NCI-H460 (cell line): Measurements from ENCODE around the gene RSAD2. TPM values are rescaled to one million over a fixed set of nuclear protein-coding genes. Genes with fewer than 3 reads are reported as not detected.
"Not testable (repeated sequence)": the region's sequence is repeated elsewhere in the genome, so short reads cannot be mapped to it uniquely, and the experiment has no call there.

ENCODE experiments used
- DNase-seq: peaks from one replicate; pipeline ENCODE4 v3.0.0-alpha.2; 2016; ENCODE audit warnings: low read depth; ENCODE audit errors: extremely low read depth
- total RNA-seq: library from RNA; depleted of rRNA; stranded (reverse); fragments of >200 nt; shearing (Covaris generic); gene quantifications from 2 replicates; pipeline ENCODE4 v1.2.3, GENCODE V29; 2014

Gene RSAD2
- total RNA-seq, 1 experiment from 2014 or later = 0.02 TPM

DNA sequence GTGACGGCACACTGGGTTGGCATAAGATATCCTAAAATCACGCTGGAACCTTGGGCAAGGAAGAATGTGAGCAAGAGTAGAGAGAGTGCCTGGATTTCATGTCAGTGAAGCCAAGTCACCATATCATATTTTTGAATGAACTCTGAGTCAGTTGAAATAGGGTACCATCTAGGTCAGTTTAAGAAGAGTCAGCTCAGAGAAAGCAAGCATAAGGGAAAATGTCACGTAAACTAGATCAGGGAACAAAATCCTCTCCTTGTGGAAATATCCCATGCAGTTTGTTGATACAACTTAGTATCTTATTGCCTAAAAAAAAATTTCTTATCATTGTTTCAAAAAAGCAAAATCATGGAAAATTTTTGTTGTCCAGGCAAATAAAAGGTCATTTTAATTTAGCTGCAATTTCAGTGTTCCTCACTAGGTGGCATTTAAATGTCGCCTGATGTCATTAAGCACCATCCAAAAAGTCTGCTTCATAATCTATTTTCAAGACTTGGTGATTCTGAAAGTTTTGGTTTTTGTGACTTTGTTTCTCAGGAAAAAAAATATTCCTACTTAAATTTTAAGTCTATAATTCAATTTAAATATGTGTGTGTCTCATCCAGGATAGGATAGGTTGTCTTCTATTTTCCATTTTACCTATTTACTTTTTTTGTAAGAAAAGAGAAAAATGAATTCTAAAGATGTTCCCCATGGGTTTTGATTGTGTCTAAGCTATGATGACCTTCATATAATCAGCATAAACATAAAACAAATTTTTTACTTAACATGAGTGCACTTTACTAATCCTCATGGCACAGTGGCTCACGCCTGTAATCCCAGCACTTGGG lies 19.6 kb downstream of the RSAD2 start:
- DNase-seq = peak; percentile 44

DNA sequence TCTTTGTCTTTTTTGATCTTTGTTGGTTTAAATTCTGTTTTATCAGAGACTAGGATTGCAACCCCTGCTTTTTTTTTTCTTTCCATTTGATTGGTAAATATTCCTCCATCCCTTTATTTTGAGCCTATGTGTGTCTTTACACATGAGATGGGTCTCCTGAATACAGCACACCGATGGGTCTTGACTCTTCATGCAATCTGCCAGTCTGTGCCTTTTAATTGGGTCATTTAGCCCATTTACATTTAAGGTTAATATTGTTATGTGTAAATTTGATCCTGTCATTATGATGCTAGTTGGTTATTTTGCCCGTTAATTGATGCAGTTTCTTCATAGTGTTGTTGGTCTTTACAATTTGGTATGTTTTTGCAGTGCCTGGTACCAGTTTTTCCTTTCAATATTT lies 25.0 kb downstream of the RSAD2 start:
- DNase-seq = not testable (repeated sequence)

DNA sequence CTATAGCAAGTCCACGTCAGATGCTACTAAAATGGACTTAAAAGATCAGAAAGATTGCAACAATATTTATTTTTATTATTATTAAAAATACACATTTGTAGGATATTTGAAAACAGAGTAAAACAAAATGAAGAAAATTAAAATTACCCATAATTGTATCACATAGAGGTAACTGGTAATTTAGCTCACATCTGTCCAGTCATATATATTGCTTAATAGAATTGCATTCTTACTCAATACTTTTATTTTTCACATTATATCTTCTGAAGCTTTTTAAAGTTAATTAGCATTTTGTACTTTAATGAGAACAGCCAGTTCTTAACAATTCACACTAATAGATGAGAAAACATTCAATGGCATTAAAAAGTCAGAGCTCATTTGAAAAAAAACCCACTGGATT lies 28.1 kb downstream of the RSAD2 start:
- DNase-seq = no peak

DNA sequence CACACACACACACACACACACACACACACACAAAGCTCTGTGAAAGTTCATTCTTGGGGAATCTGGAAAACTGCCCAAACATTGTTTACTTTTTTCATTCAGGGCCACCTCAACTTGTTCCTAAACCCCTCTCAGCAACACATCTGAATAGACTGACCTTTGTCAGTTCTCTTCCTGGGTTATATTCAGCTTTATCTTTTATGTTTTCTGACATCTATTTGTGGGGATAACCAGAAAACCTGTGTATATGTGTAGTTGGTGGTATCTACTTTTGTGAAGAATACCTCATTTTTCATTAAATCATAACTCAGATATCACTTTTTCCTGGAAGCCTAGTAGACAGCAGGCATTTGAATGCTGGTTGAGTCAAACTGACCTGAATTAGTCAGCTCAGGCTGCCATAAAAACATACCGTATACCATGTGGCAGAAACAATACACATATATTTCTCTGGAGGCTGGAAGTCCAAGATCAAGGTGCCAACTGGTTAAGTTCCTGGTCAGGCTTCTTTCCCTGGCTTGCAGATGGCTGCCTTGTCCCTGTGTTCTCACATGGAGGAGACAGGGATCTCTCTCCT lies 28.7 kb downstream of the RSAD2 start:
- no peak for DNase-seq

DNA sequence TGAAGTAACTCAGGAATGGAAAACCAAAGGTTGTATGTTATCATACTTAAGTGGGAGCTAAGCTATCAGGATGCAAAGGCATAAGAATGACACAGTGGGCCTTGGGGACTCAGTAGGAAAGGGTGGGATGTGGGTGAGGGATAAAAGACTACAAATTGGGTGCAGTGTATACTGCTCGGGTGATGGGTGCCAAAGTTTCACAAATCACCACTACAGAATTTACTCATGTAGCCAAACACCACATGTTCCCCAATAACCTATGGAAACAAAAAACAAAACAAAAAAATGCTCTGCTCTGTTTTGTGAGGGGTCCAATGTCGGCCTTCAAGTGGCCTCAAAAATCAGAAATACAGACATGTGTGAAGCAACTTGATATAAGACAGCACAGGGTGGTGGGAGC lies 30.7 kb downstream of the RSAD2 start:
- no peak for DNase-seq

DNA sequence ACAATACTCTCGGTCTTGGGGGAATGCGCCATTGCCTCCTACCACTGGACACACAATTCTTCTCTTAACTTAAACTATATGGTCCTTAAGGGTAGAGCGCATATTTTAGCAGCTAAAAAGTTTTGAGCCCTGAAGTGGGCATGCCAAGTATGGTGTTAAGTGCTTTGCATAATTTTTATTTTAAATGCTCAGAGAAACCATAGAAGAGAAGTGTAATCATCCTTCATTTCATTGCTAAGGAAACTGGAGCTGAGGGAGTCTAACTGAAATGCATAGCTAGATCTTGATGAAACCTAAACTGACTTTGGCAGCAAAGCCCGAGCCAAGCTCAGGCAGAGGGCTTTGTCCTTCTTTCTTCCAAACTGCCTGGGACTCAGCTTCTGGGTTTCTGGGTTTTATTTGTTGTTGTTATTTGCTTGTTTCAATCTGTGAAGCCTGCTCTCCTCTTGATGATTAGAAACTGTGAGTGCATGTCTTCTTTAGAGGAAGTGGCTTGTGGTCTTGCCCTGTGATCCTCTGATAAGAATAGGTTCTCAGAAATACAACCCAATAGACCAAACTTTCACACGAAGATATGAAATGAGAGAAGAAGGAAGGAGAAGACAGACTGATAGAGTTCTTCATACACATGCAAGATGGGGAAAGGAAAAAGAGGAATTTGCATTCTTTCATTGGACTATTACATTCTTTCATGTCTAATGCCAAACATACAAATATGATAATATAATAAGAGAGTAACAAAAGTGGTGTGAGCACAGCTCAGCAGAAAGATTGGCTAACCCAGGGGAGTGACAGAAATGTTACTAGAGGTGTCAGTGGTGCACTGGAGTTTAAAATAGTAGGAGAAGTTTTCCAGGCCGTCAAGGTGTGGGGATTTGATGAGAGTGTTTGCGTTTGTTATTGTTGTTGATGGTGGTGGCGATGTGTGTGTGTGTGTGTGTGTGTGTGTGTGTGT lies 32.1 kb downstream of the RSAD2 start:
- no peak for DNase-seq

DNA sequence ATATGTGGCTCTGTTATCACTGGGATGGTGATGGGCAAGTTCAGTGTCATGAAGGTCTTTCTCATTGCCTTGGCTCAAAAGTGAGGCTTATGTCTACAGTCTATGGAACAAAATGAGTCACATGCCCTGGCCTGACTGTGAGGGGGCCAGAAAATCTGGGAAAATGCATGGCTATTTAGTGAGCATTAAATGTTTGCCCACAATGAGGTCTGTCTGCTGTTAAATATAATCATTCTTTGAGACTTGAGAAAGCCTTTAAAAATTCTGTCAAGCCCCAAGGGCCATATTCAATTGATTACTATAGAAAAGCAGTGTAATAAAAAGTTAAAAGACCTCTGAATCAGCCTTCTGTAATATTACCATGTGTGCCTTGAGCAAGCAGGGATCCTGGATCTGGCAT lies 34.1 kb downstream of the RSAD2 start:
- DNase-seq = no peak

DNA sequence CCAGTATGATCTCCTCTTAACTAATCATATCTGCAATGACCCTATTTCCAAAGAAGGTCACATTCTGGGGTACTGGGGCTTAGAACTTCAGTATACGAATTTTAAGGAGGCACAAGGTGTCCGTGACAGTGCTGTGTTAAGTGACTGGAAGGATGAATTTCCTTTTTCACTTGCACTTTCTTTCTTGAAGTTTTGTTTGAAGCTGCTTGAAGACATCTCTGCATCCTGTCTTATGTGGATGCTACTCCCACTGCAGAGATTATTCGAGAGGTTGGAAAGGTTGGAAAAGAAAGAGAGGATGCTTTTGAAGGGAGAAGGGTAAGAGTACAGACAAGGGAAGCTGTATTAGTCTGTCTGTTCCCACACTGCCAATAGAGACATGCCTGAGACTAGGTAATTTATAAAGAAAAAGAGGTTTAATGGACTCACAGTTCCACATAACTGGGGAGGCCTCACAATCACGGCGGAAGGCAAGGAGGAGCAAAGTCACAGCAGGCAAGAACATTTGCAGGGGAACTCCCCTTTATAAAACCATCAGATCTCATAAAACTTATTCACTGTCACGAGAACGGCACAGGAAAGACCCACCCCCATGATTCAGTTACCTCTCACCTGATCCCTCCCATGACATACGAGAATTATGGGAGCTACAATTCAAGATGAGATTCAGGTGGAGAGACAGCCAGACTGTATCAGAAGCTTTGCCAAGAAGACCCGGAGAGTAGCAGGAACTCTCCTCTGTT lies 36.0 kb downstream of the RSAD2 start:
- DNase-seq = no peak

DNA sequence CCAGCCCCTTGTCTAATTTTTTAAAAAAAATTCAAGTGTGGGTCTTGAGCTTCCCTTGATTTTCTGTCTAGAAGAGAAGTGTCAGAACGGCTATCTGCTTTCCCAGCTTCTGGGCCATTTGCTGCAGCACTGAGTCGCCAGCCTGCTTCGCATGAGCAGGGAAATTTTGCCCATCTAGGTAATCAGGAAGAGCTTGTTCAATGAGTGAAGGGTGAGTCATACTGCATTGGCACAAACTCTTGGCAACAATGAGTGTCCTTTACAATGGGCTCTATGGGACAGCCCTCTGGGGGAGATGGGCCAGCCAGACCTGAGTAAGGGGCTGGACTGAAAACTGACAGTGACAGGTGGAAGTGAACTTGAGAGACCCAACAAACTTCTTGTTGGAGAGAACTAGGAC lies 37.3 kb downstream of the RSAD2 start:
- peak; percentile 26 for DNase-seq

DNA sequence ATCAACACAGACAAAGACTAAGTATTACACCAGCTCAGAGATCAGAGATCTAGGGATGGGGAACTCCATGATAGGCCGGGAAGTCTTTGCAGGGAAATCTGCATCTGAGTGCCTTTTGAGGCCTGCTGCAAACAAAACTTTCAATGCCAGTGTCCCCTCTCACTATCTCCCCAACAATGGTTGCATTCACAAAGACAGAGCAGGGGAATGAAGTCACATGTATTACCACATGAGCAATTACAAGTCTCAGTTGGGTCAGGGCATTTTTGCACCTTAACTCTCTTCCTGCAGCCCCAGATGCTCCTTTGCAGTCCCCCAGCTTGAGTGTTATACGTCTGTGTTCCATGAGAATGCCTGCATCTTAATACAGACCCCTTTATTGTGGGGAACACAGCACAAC lies 37.8 kb downstream of the RSAD2 start:
- no peak for DNase-seq

DNA sequence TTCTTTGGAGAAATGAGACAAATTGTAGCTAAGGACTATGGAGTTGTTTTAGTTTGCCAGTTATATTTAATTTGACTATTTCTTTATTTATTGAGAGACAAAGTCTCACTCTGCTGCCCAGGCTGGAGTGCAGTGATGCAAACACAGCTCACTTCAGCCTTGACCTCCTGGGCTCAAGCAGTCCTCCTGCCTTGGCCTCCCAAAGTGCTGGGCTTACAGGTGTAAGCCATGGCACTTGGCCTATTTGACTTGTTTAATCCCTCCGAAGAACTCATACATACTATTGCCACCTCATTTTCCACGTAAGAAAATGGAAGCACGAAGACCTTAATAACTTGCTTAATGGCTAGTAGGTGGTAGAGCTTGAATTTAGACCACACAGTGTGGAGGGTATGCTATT lies 38.6 kb downstream of the RSAD2 start:
- DNase-seq = no peak

DNA sequence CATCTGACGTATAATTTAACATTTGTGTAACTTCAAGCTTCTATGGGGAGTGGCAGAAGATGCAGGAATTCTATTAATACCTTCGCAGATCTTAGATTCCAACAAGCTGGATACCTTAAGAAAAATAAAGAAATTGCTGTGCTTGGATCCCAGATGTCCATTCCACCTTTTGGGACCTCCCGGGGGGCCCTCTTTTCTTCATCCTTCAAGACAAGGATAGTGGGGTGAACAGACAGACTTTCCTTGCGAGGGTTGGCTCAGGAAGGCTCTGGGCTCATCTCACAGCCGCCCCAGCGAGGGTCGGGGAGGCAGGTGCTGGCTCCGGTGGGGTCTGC lies 39.1 kb downstream of the RSAD2 start:
- DNase-seq = no peak

DNA sequence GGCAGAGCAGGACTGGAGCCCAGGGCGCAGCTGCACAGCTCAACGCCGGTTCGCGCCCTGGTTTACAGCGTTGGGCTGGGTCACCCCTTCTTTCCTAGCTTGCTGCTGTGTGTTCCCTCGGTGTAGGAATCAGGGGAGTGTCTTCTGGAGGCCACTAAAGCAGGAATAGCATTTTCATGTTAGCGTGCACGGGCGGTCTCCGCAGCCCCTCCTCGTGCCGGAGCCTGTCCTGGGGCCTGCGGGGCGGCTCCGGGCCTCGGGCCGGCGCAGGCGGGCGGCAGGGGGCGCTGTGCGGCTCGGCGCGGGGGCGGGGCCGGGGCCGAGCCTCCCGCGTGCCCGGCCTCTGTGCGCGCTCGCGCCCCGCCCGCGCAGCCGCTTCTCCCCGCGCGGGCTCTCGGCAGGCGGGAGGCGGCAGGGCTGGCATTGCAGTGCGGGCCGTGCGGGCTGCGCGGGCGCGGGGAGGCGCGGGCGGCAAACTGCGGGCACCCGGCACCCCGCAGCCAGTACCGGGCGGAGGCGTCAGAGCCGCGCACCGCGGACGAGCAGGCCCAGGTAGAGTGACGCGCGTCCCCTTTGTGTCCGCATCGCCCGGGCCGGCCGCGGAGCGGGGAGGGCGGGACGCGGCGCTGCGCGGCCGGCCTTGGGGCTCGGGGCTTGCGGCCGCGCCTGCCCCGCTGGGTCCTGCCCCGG lies 39.6 kb downstream of the RSAD2 start, which contains the start of gene RNF144A:
Gene RNF144A (plus strand): TSS at position 342 of the 690 bp plus-strand sequence. CDS start 79,515 bp downstream, outside the sequence.
- peak; percentile 54 for DNase-seq

DNA sequence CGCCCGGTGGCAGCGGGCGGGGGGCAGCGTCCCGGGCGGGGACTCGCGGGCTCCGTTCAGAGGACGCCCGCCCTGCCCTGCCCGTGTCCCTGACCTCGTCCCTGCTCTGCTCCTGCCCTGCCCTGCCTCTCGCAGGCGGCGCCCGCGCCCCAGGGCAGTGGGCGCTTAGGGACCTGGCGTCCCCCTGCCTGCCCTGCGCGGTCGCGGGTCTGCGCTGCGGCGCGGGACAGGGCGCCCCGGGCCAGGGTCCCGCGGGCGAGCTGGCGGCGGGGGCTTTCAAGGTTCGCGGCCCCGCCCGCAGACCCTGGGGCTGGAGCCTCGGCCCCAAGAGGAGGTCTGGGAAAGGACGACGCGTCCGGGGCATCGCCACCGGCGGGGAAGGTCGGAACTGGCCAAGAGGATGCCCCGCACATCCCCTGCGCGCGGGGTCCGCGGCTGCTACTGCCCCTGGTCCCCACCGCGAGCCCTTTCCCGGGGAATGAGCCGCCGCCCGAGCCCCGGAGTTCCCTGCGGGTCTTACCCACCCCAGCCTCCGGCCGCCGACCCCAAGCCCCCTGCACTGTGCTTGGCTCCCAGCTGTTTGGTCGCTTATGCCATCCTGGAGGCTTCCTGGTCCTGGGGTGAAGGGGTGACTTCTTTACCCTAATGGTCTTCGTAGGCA lies 40.3 kb downstream of the RSAD2 start:
- DNase-seq = peak; percentile 14

DNA sequence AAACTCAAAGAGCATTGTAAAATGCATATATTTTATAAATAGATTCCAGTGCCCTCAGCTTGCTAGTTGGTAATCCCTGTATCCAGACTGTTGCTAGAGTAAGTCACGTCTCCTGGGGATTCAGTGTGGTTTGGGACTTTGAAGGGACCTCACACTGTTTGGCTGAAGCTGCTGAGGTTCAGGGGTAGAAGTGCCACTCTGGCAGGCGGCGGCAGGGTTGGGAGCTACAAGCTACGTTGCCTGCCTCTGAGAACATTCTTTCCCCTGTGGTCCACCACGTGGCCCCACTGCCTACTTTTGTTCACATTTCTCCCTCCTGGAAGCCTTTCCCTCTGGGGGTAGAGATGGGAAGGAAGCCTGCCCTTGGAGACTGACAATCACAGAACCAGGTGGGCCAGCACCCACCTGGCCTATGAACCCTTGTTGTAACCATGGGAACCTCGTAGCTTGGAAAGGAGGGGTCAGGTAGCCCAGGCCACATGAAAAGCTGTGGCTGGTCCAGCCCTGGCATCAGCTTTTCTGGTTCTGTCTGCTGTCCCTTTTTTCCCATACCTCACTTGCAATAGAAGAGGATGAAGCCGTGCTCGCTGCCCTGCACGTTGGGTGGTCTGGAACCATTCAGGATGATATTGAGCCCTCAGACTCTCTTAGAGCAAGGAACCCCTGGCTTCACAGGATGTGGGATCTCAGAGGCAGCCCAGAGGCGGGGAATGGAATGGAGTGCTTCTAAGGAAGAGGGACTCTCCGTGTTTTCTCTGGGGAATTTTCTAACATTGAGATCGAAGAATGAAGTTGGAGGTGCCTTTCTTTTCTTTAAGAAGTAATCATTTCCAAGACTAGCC lies 42.5 kb downstream of the RSAD2 start:
- no peak for DNase-seq

DNA sequence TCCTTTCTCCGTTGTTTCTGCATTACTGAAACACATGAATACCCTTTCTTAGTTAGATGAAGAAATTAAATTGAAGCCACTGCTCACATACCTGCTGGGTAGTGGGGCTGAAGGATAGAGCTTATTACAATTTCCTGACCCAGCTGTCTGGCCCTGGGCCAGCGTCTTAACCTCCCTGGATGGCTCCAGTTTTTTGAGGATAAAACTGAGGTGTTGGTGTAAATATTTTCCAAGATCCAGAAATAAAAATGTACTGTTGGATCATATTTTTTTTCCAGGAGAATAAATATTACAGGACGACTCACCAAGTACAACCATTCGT lies 43.1 kb downstream of the RSAD2 start:
- DNase-seq = no peak

DNA sequence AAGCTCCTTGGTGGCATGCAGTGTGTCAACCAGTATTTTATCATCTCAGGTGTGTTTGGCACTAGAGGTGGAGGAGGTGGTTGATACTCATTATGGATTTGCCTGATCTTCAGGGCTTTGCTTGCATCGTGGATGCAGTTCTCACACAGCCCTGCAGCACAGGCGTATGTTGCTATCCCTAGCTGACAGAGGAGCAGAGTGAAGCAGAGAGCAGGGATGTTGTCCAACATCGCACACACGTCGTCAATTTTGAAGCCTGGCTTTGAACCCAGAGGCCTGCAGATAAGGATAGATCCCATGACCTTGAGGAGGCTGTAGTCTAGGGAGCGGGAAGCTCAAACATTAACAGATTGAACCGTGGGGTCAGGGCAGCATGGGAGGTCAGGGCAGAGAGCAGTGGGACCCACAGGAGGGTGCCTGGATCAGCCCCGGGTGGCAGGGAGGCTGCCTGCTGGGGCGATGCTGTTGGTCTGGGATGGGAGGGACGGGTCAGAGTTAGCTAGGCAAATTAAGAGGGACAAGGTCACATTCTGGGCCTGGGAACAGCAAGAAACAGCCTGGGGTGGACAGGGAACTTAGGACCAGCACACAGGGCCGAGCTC lies 43.8 kb downstream of the RSAD2 start:
- DNase-seq = no peak

DNA sequence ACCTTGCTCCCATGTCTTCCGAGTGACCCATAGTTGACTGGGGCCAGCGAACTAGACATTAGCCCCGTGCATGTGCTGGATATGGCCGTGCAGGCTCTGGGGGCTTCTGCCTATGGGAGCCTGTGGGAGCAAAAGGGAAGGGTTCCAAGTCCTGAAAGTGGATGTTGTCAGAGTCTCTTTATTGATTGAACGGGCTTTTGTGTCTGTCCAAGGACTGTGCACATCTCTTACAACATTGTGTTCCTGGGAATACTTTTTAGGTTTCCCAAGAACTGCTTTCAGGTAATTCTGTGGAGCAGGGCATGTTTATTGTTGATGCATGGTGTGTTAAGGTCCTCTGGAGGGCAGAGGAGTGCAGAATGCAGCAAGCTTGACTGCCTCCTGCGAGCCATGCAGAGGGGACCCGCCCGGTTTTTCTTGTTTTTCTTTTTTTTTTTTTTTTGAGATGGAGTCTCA lies 44.7 kb downstream of the RSAD2 start:
- no peak for DNase-seq
